Measurements from ENCODE around the gene PIGM.
"Not testable (repeated sequence)": the region's sequence is repeated elsewhere in the genome, so short reads cannot be mapped to it uniquely, and the experiment has no call there.

Gene PIGM

DNA sequence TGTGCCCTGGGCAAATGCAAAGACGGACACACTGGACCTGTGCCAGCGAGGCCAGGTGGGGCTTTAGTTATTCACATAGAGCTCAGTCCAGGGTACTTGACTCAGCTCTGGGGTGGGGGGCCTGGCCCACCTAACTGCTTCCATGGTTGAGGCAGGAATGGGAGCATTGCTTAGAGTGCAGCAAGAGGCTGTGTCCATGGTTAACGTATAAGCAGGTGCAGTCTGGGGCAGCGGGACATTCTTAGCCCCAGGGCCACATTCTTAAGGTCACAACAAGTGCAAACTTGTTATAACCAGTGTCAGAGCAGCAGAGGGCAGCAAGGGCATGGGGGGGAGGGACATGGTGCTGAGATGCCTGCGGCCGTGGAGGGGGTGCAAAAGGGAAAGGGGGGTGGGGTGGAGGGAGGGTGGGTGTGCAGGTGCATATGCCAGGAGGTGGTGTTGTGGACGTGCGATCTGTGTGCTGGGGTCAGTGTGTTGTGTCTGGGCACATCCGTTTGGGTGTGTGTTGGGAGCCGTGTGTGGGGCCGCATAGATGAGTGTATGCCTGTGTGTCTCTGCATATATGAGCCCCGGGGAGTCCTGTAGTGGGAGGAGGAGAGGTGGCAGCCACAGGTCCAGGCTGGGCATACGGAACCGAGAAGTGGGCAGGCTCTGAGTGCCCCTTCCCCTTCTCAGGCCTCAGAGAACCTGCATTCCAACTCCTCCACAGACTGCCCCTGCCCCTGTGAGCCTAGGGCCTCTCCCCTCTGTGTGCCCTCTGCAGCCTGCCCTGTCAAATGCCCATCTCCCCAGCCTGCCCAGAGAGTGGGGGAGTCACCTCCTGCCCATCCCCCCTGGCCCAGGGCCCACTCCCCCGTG, 29.8 kb upstream of the PIGM start:
- in situ Hi-C loops (cut with HindIII; ENCODE audit: low sequenced_read_pairs) = no loop called here

DNA sequence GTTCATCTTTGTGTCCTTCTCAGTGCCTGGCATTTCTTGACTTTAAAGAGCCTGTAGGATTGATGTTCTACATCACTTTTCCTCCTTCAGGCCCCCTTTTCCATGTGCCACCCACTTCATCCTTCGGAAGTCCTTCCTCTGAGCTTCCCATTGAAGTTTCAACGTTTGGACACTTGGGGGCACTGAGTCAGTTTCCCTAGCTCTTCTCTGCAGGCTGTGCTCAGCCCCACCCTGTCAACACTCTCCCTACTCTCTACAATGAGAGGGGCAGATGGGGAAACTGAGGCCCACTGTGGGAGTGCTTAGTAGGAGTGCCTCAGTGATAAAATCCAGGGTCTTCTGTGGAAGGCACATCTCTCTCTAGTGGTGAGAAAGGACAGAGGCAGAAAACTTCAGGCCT, 26.3 kb upstream of the PIGM start:
- in situ Hi-C loops (cut with HindIII; ENCODE audit: low sequenced_read_pairs) = no loop called here

DNA sequence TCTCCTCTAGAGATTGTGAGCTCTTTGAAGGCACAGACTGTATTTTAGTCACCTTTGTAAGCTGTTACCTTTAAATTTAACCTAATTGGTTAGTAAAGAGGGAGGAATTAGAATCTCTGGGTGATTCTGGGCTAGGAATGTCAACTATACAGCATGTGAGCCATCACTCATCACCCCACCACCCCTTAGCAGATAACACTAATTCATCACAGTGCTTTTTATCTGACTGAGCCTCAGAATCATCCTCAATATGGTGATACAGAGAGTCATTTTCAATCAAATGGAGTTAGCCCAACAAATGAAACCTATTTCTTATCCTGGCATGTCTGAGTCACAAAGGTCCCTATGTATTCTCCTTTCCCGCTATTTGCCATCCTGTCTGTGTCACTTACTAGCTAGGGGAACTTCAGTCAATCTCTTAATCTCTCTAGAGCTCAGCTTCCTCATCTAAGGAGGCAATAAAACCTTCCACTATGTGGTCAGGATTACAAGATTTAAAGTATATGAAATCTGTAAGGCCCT, 24.9 kb upstream of the PIGM start:
- in situ Hi-C loops (cut with HindIII; ENCODE audit: low sequenced_read_pairs) = no loop called here

- in situ Hi-C loops (cut with HindIII; ENCODE audit: low sequenced_read_pairs) = no loop called here
Observed at GRCh38 chr1:160053548-160054365, 22.0 kb upstream of the PIGM start.

DNA sequence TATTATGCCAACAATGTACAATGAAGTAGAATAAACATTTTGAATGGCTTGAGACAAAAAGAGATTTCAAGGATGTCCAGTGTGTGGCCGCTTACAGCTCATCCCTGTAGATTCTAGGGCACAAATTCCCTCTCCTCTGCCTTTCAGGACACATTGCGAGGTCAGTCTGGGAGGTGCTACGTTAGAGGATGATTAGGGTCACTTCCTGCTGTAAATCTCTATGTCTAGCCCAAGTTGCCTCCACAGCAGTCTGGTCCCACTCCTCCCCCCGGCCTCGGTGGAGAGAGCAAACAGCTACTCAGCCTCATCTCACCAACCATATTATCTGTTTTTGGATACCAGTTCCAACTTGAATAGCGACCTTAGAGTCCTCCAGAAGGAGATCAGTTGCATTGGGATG, 21.1 kb upstream of the PIGM start:
- in situ Hi-C loops (cut with HindIII; ENCODE audit: low sequenced_read_pairs) = no loop called here

DNA sequence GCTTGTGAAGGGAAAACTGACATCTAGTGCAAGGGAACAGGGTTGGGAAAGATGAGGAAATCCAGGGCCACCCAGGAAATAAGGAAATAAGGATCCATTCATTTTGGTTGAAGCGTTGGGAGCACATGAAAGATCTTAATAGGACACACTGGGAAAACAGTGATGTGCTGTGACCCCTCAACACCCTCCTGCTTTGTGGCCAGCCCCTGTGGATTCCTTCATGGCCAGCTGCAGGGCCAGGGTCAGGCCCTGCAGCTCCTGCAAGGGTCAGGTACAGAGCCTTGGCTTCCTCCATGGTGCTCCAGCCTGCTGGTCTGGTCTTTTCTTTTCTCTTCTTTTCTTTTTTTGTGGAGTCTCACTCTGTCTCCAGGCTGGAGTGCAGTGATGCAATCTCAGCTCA, 18.8 kb upstream of the PIGM start:
- in situ Hi-C loops (cut with HindIII; ENCODE audit: low sequenced_read_pairs) = no loop called here

GRCh38 chr1:160050182-160050581, 18.4 kb upstream of the PIGM start:
- in situ Hi-C loops (cut with HindIII; ENCODE audit: low sequenced_read_pairs) = not testable (repeated sequence)

- in situ Hi-C loops (cut with HindIII; ENCODE audit: low sequenced_read_pairs) = no loop called here
Observed at GRCh38 chr1:160049101-160049500, 17.3 kb upstream of the PIGM start.

- in situ Hi-C loops (cut with HindIII; ENCODE audit: low sequenced_read_pairs) = no loop called here
Observed at GRCh38 chr1:160048335-160048734, 16.5 kb upstream of the PIGM start.

DNA sequence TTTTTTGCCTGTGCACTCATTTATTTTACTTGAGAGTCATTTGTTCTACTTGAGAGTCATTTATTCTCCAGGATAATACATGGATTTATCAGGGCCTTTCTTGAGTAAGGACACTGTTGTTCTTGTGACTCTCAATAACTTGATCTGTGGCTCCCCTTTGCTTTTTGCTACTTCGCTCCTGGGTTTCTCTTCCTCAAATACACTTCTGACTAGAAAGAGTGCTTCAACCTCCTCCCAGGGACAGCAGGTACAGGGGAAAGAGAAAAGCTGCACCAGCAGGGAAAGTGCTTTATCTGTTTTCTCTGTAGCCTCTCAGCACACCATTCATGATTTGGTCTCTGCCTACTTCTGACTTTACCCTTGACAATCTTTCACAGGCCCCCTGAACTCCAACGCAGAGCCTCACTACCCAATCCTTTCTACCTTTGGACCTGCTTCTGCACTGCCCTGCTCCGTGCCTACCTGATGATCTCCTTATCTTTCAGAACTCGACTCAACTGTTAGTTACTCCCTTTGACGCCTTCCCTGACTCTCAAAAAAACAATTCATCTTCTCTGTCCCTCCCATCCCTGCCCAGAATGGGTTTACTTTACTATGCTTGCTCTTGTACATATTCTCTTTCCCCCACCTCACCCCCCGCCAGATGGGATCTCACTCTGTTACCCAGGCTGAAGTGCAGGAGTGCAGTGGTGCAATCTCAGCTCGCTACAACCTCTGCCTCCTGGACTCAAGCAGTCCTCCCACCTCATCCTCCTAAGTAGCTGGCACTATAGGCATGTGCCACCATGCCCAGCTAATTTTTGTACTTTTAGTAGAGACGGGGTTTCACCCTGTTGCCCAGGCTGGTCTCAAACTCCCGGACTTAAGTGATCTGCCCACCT, 15.6 kb upstream of the PIGM start:
- in situ Hi-C loops (cut with HindIII; ENCODE audit: low sequenced_read_pairs) = no loop called here

- in situ Hi-C loops (cut with HindIII; ENCODE audit: low sequenced_read_pairs) = no loop called here
Observed at GRCh38 chr1:160046494-160047110, 14.8 kb upstream of the PIGM start.

GRCh38 chr1:160045653-160046052, 13.9 kb upstream of the PIGM start:
- in situ Hi-C loops (cut with HindIII; ENCODE audit: low sequenced_read_pairs) = no loop called here

- in situ Hi-C loops (cut with HindIII; ENCODE audit: low sequenced_read_pairs) = no loop called here
Observed at GRCh38 chr1:160043543-160043942, 11.8 kb upstream of the PIGM start.

- in situ Hi-C loops (cut with HindIII; ENCODE audit: low sequenced_read_pairs) = no loop called here
Observed at GRCh38 chr1:160040476-160040875, 8.7 kb upstream of the PIGM start.

DNA sequence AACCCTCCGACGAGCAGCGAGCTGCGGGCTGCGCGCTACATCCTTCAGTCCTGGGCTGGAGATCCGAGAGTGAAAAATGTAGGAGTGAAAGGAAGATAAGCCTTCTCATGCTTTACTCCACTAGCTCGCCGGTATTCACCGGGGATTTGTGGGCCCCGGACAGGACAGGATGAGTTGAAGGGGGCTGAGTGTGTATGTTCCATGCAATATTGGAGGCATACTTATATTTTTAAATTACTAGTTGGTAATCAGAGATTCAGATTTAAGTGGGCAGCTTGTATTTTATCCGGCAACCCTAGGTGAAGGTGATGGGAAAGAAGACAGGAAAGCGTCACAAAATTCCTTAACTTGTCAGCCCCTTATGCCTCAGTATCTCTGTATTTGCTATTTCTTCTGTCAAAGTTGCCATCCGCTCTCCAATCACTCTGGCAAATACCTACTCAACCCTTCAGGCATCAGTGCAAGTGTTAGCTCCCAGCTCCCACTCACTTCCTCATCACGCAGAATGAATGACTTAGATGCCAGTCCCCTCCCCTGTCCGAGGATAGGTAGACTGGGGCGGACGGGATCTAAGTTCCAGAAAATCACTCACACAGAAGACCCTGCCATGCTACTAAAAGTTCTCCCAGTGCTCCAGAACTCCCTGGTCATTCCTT, 503 bp upstream of the PIGM start:
- in situ Hi-C loops (cut with HindIII; ENCODE audit: low sequenced_read_pairs) = no loop called here

DNA sequence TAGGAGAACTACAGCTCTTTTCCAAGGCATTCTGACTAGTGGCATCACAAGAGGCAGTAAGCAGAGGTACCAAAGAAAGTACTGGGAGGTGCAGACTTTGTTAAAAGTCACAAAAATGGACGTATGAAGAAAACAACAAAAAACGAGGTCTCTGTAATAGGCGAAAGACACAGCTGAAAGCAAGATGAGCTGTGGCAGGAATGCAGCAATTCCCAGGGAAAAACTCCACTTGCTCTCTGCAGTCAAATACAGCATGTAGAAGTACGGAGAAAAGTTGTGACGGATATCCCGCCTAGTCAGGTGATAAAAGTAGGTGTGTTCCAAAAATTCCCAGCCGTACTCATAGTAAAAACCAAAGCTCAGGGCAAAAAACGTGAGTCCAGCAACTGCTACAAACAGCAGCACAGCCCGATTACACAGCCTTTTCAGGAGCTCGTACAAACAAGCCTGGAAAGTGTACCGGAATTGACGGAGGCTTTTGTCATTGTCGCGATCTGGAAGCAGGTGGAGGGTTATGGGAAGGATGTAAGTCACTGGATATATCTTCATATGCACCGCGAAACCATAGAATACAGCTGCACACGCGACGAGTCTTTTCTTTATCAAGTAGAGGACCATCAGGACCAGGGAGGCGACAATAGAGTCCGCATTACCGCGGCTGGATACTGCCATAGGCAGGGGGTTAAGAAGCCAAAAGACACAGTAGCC, 979 bp downstream of the PIGM start:
- in situ Hi-C loops (cut with HindIII; ENCODE audit: low sequenced_read_pairs) = no loop called here

DNA sequence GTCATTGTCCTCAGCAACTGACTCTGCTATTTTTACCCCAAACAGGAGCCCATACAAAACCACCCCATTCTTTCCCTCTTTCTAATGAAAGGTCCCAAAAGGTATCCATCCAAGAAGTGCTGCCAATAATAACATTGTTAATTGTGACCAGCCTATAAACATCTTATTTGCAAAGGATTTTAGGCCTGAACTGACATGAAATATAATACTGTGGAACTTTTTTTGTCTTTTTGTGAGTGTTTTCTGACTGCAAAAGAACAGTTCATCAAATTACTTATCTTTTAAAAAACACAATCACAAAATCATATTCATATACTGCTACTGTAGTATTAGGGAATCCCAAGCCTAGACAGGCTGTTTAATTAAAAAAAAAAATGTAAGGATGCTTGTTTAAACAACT, 3.4 kb downstream of the PIGM start:
- in situ Hi-C loops (cut with HindIII; ENCODE audit: low sequenced_read_pairs) = no loop called here

DNA sequence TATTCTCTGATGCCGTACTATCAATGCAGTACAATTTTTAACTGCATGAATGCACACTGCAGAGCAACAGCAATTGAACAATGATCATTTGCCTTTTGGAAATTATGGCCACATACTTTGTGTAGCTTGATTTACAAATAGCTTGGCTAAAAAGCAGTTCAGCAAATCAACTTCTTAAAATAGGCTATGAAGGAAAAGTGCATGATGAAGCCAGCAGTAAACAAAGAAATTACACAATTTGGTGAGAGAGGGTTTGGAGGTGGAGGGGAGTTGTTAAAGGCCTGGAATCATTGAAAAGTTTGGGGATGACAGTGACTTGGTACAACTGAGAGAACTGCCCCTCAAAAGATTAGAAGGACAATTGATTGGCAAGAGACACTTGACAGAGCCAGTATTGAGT, 6.5 kb downstream of the PIGM start:
- in situ Hi-C loops (cut with HindIII; ENCODE audit: low sequenced_read_pairs) = no loop called here

- in situ Hi-C loops (cut with HindIII; ENCODE audit: low sequenced_read_pairs) = no loop called here
Observed at GRCh38 chr1:160024195-160024905, 7.4 kb downstream of the PIGM start.
